Panc1 (cell line): ENCODE results near the gene ITGB8. TPM values are rescaled to one million over a fixed set of nuclear protein-coding genes. Genes with fewer than 3 reads are reported as not detected.

Source experiments
- ATAC-seq: fragments of 200-7000 bp; cut with Tn5 transposase; 2 replicates; pipeline ENCODE4 v1.9.1; 2020; ENCODE audit warnings: mild to moderate bottlenecking, moderate library complexity
- BruUV-seq: library from RNA; stranded (reverse); fragments of 400-500 nt; replicated peaks from 2 replicates; lab custom pipeline; 2021; lab: Mats Ljungman, UMichigan
- CTCF ChIA-PET: fragments of 300-600 bp; sonication (Branson Sonifier 250); formaldehyde crosslinking; loops from one replicate; lab custom pipeline; 2022; ENCODE audit warnings: antibody characterized with exemption; lab: Charles Lee
- POLR2A ChIA-PET: fragments of 300-600 bp; sonication (Branson Sonifier 250); formaldehyde crosslinking; loops from one replicate; lab custom pipeline; 2022; ENCODE audit warnings: antibody characterized with exemption; lab: Charles Lee
- DNase-seq: peaks from one replicate; pipeline ENCODE4 v3.0.0-alpha.2; 2010; ENCODE audit warnings: low read depth, low spot score
- H3K27ac ChIP-seq: 2 replicates; pipeline ENCODE4 v1.5.1; 2011; ENCODE audit warnings: mild to moderate bottlenecking, low read length, inconsistent platforms
- H3K27me3 ChIP-seq: fragments of 200-500 bp; sonication (Bioruptor generic); 2 replicates; pipeline ENCODE4 v1.6.0; 2014; ENCODE audit warnings: low read length, inconsistent platforms; ENCODE audit not compliant: control insufficient read depth, insufficient read depth
- H3K36me3 ChIP-seq: fragments of 200-500 bp; sonication (Bioruptor generic); 2 replicates; pipeline ENCODE4 v1.5.1; 2014; ENCODE audit warnings: inconsistent platforms, mild to moderate bottlenecking, low read length, moderate library complexity; ENCODE audit not compliant: control insufficient read depth, insufficient read depth
- H3K4me1 ChIP-seq: 2 replicates; pipeline ENCODE4 v1.5.1; 2011; ENCODE audit warnings: inconsistent platforms, mild to moderate bottlenecking, low read length, moderate library complexity; ENCODE audit not compliant: control insufficient read depth, insufficient read depth
- H3K4me3 ChIP-seq, 2 experiments: 2 replicates each; pipeline ENCODE4 v1.5.1; 2011 to 2012; ENCODE audit warnings: low read depth in 2 of 2, low read length in 2 of 2, mild to moderate bottlenecking in 2 of 2, inconsistent platforms in 1 of 2, moderate library complexity in 1 of 2
- H3K9me3 ChIP-seq: fragments of 200-500 bp; sonication (Bioruptor generic); 2 replicates; pipeline ENCODE4 v1.5.1; 2014; ENCODE audit warnings: low read depth, mild to moderate bottlenecking, inconsistent platforms, low read length, moderate library complexity; ENCODE audit not compliant: control insufficient read depth, insufficient read depth
- POLR2AphosphoS5 ChIP-seq: IDR thresholded peaks from 2 replicates; pipeline ENCODE4 v1.6.1; 2012; ENCODE audit warnings: mild to moderate bottlenecking, low read depth, low read length, moderate library complexity
- SIN3A ChIP-seq: IDR thresholded peaks from 2 replicates; pipeline ENCODE4 v1.6.1; 2012; ENCODE audit warnings: low read depth, mild to moderate bottlenecking, low read length, moderate library complexity, borderline replicate concordance; ENCODE audit not compliant: insufficient read depth
- TCF7L2 ChIP-seq: IDR thresholded peaks from 2 replicates; pipeline ENCODE4 v1.6.1; 2011; ENCODE audit warnings: mild to moderate bottlenecking, low read depth, low read length, inconsistent platforms
- in situ Hi-C: cut with HindIII; loops from 2 replicates; pipeline ENCODE4 v1.10.0; 2016; ENCODE audit warnings: low sequenced_read_pairs, low pct_unique_long_range_greater_than_20kb
- intact Hi-C: fragments of 100-400 bp; cut with micrococcal nuclease; formaldehyde crosslinking; loops from one replicate; pipeline ENCODE4 v1.10.0; 2022; ENCODE audit not compliant: unreplicated experiment
- total RNA-seq: library from RNA; stranded (reverse); gene quantifications from one replicate; pipeline ENCODE4 v1.2.1, GENCODE V29; 2021; ENCODE audit not compliant: unreplicated experiment
- TF ChIP-seq, protein P1 (sequence below), 2 experiments: IDR thresholded peaks; 2 replicates each; pipeline ENCODE4 v1.6.1; 2011 to 2012; ENCODE audit warnings: low read depth in 2 of 2, control low read depth in 1 of 2, low read length in 1 of 2, mild to moderate bottlenecking in 1 of 2, moderate library complexity in 1 of 2; ENCODE audit not compliant: insufficient read depth in 1 of 2
- TF ChIP-seq, protein P2 (sequence below): fragments of 450-650 bp; IDR thresholded peaks from 2 replicates; pipeline ENCODE4 v1.5.1; 2017; ENCODE audit warnings: mild to moderate bottlenecking

ITGB8 gene
- total RNA-seq, 1 experiment from 2014 or later = 4.9 TPM

DNA sequence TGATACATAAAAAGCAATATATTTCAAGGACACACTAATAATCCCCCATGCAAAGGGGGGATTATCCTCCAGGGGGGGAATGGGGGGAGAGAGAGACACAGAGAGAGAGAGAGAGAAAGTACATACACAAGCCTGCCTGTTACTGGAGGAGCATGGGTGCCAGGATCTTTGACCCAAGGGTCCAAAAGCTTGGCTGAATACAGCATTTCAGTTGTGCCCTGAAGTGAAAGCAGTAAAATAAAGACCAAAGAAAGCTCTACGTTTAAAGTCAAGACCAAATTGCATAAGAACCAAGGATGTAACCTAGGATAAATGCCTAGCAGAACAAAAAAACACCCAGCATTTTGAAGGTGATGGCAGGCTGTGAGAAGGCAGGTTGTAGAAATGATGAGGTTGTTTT is 27.8 kb upstream of the ITGB8 start:
- no peaks in the 10 kb centered on the region for H3K36me3 ChIP-seq
- no peaks in the 10 kb centered on the region for H3K4me1 ChIP-seq
- ATAC-seq (no peak), DNase-seq (no peak)
- no TSS peak for BruUV-seq
- H3K4me3 ChIP-seq = no peak overlapping the region
- H3K27me3 ChIP-seq = no peaks in the 10 kb centered on the region
- H3K27ac ChIP-seq = no peak overlapping the region
- ChIA-PET POLR2A (no interaction called here), CTCF (no interaction called here)
- intact Hi-C loops = no loop called here
- TF ChIP-seq SIN3A (no peak), POLR2AphosphoS5 (no peak), TCF7L2 (no peak)
- TF ChIP-seq, protein P1, sequence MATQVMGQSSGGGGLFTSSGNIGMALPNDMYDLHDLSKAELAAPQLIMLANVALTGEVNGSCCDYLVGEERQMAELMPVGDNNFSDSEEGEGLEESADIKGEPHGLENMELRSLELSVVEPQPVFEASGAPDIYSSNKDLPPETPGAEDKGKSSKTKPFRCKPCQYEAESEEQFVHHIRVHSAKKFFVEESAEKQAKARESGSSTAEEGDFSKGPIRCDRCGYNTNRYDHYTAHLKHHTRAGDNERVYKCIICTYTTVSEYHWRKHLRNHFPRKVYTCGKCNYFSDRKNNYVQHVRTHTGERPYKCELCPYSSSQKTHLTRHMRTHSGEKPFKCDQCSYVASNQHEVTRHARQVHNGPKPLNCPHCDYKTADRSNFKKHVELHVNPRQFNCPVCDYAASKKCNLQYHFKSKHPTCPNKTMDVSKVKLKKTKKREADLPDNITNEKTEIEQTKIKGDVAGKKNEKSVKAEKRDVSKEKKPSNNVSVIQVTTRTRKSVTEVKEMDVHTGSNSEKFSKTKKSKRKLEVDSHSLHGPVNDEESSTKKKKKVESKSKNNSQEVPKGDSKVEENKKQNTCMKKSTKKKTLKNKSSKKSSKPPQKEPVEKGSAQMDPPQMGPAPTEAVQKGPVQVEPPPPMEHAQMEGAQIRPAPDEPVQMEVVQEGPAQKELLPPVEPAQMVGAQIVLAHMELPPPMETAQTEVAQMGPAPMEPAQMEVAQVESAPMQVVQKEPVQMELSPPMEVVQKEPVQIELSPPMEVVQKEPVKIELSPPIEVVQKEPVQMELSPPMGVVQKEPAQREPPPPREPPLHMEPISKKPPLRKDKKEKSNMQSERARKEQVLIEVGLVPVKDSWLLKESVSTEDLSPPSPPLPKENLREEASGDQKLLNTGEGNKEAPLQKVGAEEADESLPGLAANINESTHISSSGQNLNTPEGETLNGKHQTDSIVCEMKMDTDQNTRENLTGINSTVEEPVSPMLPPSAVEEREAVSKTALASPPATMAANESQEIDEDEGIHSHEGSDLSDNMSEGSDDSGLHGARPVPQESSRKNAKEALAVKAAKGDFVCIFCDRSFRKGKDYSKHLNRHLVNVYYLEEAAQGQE (IDR thresholded peaks at IDR 0.05; ENCODE audit: insufficient read depth in 1 of 2, low read depth in 2 of 2, low read length in 1 of 2) = no peak
- TF ChIP-seq, protein P2, sequence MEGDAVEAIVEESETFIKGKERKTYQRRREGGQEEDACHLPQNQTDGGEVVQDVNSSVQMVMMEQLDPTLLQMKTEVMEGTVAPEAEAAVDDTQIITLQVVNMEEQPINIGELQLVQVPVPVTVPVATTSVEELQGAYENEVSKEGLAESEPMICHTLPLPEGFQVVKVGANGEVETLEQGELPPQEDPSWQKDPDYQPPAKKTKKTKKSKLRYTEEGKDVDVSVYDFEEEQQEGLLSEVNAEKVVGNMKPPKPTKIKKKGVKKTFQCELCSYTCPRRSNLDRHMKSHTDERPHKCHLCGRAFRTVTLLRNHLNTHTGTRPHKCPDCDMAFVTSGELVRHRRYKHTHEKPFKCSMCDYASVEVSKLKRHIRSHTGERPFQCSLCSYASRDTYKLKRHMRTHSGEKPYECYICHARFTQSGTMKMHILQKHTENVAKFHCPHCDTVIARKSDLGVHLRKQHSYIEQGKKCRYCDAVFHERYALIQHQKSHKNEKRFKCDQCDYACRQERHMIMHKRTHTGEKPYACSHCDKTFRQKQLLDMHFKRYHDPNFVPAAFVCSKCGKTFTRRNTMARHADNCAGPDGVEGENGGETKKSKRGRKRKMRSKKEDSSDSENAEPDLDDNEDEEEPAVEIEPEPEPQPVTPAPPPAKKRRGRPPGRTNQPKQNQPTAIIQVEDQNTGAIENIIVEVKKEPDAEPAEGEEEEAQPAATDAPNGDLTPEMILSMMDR = no peak
- H3K9me3 ChIP-seq = no peaks in the 10 kb centered on the region
- in situ Hi-C loops = no loop called here

DNA sequence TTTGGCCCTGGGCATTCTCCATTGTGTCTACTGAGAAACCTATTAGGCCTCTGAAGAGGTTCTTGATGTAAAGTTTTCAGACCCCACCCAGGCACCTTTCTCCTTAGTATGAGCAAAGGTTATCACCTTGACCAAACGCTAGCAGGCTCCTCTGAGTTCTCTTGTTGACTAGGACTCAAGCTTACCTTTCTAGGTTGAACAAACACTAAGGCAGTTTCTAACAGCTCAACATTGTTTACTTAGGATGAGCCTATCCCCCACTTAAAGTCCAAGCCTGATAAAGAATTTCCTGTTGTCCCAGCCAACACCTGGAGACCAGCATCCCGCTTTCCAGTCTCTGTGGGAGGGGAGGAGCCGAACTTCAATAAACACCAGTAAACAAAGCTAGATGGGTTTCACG is 26.3 kb upstream of the ITGB8 start:
- TF ChIP-seq TCF7L2 = no peak
- TF ChIP-seq SIN3A = no peak
- TF ChIP-seq, protein P2 = no peak; the same call in 1 of the 2 replicates
- TF ChIP-seq POLR2AphosphoS5 = no peak
- Histone ChIP-seq H3K9me3 (no peaks in the 10 kb centered on the region), H3K4me1 (no peaks in the 10 kb centered on the region), H3K4me3 (no peak overlapping the region), H3K27me3 (peaks cover 2% of the 10 kb centered on the region; the same call in 1 of the 2 replicates), H3K27ac (no peak overlapping the region), H3K36me3 (no peaks in the 10 kb centered on the region)
- no TSS peak for BruUV-seq
- POLR2A ChIA-PET = no interaction called here
- DNase-seq (no peak), ATAC-seq (no peak)
- in situ Hi-C loops (no loop called here), intact Hi-C loops (no loop called here)
- CTCF ChIA-PET = no interaction called here
